Measurements from ENCODE around the gene IL17B.

GRCh38 chr5:149348518-149348917, 30.6 kb downstream of the IL17B start:
- TF ChIP-seq CTCF (conservative IDR thresholded peaks at IDR 0.05) (no peak), EZH2 (IDR thresholded peaks at IDR 0.05; ENCODE audit: low read depth) (no peak)
